ENCODE data around the gene FOXK1. TPM values are rescaled to one million over a fixed set of nuclear protein-coding genes. Genes with fewer than 3 reads are reported as not detected.

The FOXK1 gene
- total and polyA plus RNA-seq, 8 donors: 3.9 to 20.6 (median 15.5) TPM

DNA sequence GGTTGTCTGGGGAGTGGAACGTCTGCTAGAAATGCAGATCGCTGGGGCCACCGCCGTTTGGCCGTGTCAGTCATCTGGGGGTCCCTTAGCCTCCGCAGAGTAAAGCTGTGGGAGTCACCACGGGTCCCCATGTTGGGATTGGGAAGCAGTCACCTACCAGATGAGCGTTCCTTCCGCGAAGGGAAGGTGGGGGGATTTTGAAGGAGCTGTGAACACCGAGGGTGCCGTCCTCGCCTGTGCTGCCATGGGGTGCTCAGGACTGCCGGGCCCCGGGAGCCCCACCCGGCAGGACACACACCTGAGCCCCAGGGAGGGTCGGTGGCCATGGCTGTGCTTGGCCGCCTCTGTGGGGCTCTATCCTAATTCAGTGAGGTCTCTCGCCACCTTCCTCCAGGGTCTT, 47.2 kb downstream of the FOXK1 start:
- no peak for DNase-seq
- intact Hi-C loops (cut with DNase I): no loop called here
- H3K4me1 ChIP-seq: peaks cover 0 to 2% (median 0%) of the 10 kb centered on the region in 3 donors
- FAIRE-seq: no peak
- H3K4me3 ChIP-seq: no peak overlapping the region
- no peaks in the 10 kb centered on the region for H3K9me3 ChIP-seq
- no peaks in the 10 kb centered on the region for H3K36me3 ChIP-seq
- H3K27me3 ChIP-seq: no peaks in the 10 kb centered on the region
- WGBS, 2 donors: 87 to 94% methylated on average over 19 of the region's 19 CpGs
- ATAC-seq: no peak
- TF ChIP-seq, protein P1, sequence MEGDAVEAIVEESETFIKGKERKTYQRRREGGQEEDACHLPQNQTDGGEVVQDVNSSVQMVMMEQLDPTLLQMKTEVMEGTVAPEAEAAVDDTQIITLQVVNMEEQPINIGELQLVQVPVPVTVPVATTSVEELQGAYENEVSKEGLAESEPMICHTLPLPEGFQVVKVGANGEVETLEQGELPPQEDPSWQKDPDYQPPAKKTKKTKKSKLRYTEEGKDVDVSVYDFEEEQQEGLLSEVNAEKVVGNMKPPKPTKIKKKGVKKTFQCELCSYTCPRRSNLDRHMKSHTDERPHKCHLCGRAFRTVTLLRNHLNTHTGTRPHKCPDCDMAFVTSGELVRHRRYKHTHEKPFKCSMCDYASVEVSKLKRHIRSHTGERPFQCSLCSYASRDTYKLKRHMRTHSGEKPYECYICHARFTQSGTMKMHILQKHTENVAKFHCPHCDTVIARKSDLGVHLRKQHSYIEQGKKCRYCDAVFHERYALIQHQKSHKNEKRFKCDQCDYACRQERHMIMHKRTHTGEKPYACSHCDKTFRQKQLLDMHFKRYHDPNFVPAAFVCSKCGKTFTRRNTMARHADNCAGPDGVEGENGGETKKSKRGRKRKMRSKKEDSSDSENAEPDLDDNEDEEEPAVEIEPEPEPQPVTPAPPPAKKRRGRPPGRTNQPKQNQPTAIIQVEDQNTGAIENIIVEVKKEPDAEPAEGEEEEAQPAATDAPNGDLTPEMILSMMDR (IDR thresholded peaks at IDR 0.05): no peak
- no peak overlapping the region for H3K27ac ChIP-seq

DNA sequence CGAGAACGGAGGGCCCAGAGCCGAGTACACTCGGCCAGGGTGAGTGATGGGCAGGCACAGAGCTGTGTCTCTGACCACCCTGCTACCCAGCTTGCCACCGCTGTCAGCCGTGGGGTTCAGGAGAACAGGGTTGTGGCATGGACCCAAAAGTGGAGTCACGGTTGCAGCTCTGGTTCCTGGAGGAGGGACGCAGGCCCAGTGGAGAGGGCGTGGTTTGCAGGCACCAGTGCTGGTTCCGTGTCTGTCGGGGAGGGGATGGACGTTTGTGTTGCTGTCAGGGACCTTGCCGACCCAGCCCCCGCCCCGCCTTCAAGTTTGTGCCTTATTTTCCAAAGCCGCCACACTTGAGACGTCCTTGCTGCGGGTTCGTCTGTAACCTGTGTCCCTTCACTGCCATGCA, 48.2 kb downstream of the FOXK1 start:
- WGBS, 2 donors: 91 to 92% methylated on average over 19 of the region's 19 CpGs
- intact Hi-C loops (cut with DNase I): no loop called here
- no peaks in the 10 kb centered on the region for H3K9me3 ChIP-seq

DNA sequence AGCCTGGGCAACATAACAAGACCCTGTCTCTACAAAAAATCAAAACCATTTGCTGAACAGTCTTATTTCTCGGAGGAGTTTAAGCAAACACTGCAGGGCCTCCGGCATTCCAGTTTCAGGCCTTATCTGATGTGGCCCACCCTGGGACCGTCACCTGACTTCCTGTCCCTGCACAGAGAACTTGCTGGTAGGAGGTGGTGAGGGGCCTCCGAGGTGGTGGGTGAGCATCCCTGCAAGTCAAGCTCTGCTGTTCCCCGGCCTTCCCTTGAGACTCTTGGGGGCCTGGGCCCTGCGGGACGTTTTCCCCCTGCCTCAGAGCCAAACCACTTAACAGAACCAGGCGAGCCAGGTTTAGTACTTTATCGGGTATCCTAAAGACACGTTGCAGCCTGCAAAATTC, 48.9 kb downstream of the FOXK1 start:
- Histone ChIP-seq H3K27me3 (no peaks in the 10 kb centered on the region), H3K27ac (no peak overlapping the region), H3K4me3 (no peak overlapping the region), H3K4me1 (peaks cover 0 to 2% (median 0%) of the 10 kb centered on the region in 3 donors), H3K9me3 (no peaks in the 10 kb centered on the region), H3K36me3 (no peaks in the 10 kb centered on the region)
- 83 to 85% methylated on average over 10 of the region's 10 CpGs for WGBS, 2 donors
- TF ChIP-seq, protein P1 (IDR thresholded peaks at IDR 0.05): no peak
- DNase-seq (no peak), ATAC-seq (no peak), FAIRE-seq (no peak)
- intact Hi-C loops (cut with DNase I): no loop called here

More for the DNA sequence above, 48.2 kb downstream of the FOXK1 start:
- ATAC-seq (no peak), FAIRE-seq (no peak), DNase-seq (no peak)
- Histone ChIP-seq H3K4me3 (no peak overlapping the region), H3K27me3 (no peaks in the 10 kb centered on the region), H3K27ac (no peak overlapping the region), H3K4me1 (peaks cover 0 to 2% (median 0%) of the 10 kb centered on the region in 3 donors), H3K36me3 (no peaks in the 10 kb centered on the region)
- TF ChIP-seq, protein P1 (IDR thresholded peaks at IDR 0.05): no peak

DNA sequence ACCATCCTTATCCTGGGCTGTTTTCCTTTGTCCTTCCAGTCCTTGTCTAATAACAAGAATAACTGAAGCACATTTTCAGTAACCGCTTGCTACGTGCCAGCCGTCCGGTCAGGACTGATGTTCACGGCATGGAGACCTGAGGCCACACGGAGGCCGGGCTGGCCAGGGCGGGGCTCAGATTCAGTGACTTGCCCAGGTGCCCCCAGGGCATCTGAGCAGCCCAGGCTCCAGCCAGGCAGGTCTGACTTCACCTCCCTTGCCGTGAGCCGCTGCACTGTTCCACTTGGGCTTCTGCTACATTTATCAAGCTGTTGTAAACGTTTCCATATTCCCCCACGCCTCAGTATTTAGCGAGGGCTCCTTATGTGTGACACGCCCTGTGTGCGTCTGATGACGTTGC, 49.7 kb downstream of the FOXK1 start:
- intact Hi-C loops (cut with DNase I): no loop called here
- no peak for FAIRE-seq
- Histone ChIP-seq H3K27ac (no peak overlapping the region), H3K4me1 (no peaks in the 10 kb centered on the region), H3K9me3 (no peaks in the 10 kb centered on the region), H3K36me3 (no peaks in the 10 kb centered on the region), H3K4me3 (no peak overlapping the region), H3K27me3 (no peaks in the 10 kb centered on the region)
- TF ChIP-seq, protein P1 (IDR thresholded peaks at IDR 0.05): no peak
- WGBS, 2 donors: 96 to 99% methylated on average over 16 of the region's 16 CpGs
- DNase-seq: no peak
- no peak for ATAC-seq

DNA sequence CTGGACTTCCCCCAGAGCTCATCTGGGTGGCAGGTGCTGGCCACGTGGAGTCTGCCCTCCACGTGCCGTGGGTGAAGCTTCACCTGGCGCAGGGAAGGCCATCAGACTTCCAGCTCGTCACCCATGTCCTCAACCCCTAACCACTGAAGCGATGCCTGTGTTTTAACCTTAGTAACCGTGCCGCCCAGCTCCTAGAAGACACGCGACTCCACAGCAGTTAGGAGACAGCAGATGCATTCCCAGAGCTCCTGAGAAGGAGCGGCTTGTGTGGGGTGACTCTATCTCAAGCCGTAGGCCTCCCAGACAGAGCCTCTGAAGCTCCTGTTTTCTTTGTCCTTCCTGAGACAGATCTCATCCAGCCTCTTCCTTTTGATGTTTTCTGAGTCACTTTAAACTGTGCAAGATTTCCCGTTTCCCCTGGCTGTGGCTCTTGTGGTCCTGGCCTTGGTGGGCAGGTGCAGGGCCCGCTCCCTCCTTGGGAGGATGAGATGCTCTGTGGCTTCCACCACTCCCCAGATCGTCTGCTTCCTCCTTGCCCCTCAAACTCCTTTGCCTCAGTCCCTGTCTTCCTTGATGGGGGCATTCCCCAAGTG, 51.9 kb downstream of the FOXK1 start:
- no peak for FAIRE-seq

More for the DNA sequence above, 51.9 kb downstream of the FOXK1 start:
- Histone ChIP-seq H3K27me3 (no peaks in the 10 kb centered on the region), H3K4me3 (no peak overlapping the region), H3K27ac (no peak overlapping the region), H3K9me3 (no peaks in the 10 kb centered on the region), H3K4me1 (no peaks in the 10 kb centered on the region), H3K36me3 (no peaks in the 10 kb centered on the region)
- TF ChIP-seq, protein P1 (IDR thresholded peaks at IDR 0.05): no peak
- intact Hi-C loops (cut with DNase I): no loop called here
- DNase-seq: no peak
- ATAC-seq: no peak
- WGBS, 2 donors: 87 to 89% methylated on average over 15 of the region's 15 CpGs
